ENCODE measurements around the gene TTC12.

Gene TTC12

GRCh38 chr11:113311536-113311935 is 2.8 kb upstream of the TTC12 start:
- DNase-seq (ENCODE audit: low read depth): no peak
- no peak for TF ChIP-seq CTCF (conservative IDR thresholded peaks at IDR 0.05; ENCODE audit: low read length)
- H3K4me3 ChIP-seq (ENCODE audit: low read length): no peak overlapping the region

- no peak for DNase-seq (ENCODE audit: low read depth)
- TF ChIP-seq CTCF (conservative IDR thresholded peaks at IDR 0.05; ENCODE audit: low read length): no peak
- no peak overlapping the region for H3K4me3 ChIP-seq (ENCODE audit: low read length)
Measured at GRCh38 chr11:113313601-113314000, 782 bp upstream of the TTC12 start.

- TF ChIP-seq CTCF (conservative IDR thresholded peaks at IDR 0.05; ENCODE audit: low read length): no peak
- peak overlapping the region; percentile 51 for H3K4me3 ChIP-seq (ENCODE audit: low read length)
- no peak for DNase-seq (ENCODE audit: low read depth)
Measured at GRCh38 chr11:113314065-113314388, 356 bp upstream of the TTC12 start.

GRCh38 chr11:113315811-113316210 is 1.4 kb downstream of the TTC12 start:
- DNase-seq (ENCODE audit: low read depth): no peak
- H3K4me3 ChIP-seq (ENCODE audit: low read length): no peak overlapping the region
- no peak for TF ChIP-seq CTCF (conservative IDR thresholded peaks at IDR 0.05; ENCODE audit: low read length)

- TF ChIP-seq CTCF (conservative IDR thresholded peaks at IDR 0.05; ENCODE audit: low read length): no peak
- no peak overlapping the region for H3K4me3 ChIP-seq (ENCODE audit: low read length)
- DNase-seq (ENCODE audit: low read depth): no peak
Measured at GRCh38 chr11:113316256-113316655, 1.9 kb downstream of the TTC12 start.

GRCh38 chr11:113317339-113317738 is 3.0 kb downstream of the TTC12 start:
- TF ChIP-seq CTCF (conservative IDR thresholded peaks at IDR 0.05; ENCODE audit: low read length): no peak
- no peak overlapping the region for H3K4me3 ChIP-seq (ENCODE audit: low read length)

GRCh38 chr11:113319085-113319484 is 4.7 kb downstream of the TTC12 start:
- TF ChIP-seq CTCF (conservative IDR thresholded peaks at IDR 0.05; ENCODE audit: low read length): no peak
- DNase-seq (ENCODE audit: low read depth): no peak
- no peak overlapping the region for H3K4me3 ChIP-seq (ENCODE audit: low read length)

More at GRCh38 chr11:113317339-113317738, 3.0 kb downstream of the TTC12 start:
- no peak for DNase-seq (ENCODE audit: low read depth)
